HG03520 (cell line): Measurements from ENCODE around the gene FBXW2.
"Not testable (repeated sequence)": the region's sequence is repeated elsewhere in the genome, so short reads cannot be mapped to it uniquely, and the experiment has no call there.

Source experiments
- ATAC-seq: cut with Tn5 transposase; IDR thresholded peaks from one replicate; pipeline ENCODE4 v1.9.1; 2021; ENCODE audit warnings: mild to moderate bottlenecking, moderate library complexity; ENCODE audit not compliant: unreplicated experiment

FBXW2 gene

DNA sequence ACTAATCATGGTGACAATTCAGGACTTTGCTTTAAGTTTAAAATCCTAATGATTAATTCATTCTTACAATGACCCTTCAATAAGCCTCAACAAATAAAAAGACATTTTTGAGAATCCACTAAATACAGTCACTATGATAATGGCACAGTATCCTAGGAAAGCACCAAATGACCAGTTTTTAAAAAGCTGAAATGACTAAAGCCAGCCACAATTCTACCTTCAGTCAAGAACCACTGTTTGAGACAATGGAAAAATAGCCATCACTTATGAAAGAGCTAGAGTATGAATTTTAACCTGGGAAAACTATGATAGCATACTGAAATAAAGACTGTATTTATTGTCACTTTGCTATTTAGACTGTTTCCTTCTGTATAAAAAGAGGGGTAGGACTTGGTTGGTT lies 14.0 kb downstream of the FBXW2 start:
- ATAC-seq: no peak

- ATAC-seq: no peak
Observed at GRCh38 chr9:120778758-120779157, 14.5 kb downstream of the FBXW2 start.

DNA sequence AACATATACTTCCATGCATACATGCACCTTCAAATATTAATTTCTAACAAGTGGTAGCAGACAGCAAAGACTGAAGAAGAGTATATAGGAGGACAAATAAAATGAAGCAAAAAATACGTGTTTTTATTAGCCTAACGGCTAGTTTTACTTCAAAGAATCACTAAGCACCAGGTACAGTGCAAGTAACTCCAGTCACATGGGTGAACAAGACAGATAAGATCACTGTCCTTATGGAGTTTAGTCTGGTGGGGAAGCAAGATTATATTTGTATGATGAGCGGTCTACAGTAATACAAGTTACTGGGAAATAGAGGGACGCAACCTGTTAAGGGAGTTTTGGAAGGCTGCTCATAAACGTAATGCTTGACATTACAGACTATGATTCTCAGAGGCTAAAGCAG lies 16.0 kb downstream of the FBXW2 start:
- no peak for ATAC-seq

DNA sequence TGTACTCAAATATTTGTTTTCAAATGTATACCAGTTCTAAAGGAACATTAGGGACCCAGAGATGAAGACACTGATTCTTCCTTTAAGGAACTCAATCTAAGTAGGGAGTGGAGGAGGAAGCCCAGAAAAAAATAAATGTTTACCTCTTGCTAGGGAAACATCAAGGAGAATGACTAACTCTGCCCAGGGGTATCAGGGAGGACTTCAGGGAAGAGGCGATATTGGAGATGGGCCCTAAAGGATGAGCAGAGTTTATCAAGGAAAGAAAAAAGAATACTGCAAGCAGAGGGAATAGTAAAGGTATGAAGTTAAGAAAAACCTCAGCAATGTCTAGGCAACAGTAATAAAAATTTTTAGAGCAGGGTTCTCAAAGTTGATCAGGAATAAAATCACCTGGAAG lies 16.4 kb downstream of the FBXW2 start:
- no peak for ATAC-seq

DNA sequence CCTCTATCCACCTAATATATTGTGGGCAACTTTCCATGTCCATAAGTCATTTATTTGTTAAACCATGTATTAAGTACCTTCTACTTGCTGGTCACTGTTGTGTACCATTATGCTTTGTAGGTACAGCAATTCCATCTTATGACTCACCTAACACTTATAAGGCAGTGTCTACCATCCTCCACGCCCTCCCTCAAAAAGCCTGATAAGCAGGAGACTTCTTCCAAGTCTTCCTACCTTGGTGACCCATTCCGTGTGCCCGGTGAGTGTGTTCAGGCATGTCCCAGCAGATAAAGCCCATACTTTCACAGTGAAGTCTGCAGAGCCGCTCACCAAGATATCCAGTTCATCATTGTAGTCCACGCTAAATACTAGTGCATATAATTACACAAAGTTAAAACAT lies 17.4 kb downstream of the FBXW2 start:
- ATAC-seq: no peak

- ATAC-seq: no peak
Observed at GRCh38 chr9:120774719-120775118, 18.5 kb downstream of the FBXW2 start.

GRCh38 chr9:120773256-120773655 lies 20.0 kb downstream of the FBXW2 start:
- ATAC-seq: no peak

DNA sequence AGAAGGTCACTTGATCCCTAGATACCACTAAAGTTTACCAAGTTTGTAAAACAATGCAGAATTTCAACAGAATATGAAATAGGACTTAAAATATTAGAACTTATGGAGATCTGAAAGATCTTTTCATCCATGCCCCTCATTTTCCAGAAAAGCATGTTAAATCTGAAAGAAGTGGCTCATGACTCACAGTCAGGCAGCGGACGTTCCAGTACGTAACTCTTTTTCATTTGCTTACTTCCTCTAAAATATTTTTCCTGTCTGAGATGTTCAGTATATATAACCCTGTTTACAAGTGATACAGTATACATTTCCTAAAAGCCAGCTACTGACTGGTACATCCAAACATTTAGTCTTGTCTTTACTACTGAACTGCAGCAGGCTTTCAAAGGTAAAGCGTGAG lies 22.3 kb downstream of the FBXW2 start:
- ATAC-seq: no peak

DNA sequence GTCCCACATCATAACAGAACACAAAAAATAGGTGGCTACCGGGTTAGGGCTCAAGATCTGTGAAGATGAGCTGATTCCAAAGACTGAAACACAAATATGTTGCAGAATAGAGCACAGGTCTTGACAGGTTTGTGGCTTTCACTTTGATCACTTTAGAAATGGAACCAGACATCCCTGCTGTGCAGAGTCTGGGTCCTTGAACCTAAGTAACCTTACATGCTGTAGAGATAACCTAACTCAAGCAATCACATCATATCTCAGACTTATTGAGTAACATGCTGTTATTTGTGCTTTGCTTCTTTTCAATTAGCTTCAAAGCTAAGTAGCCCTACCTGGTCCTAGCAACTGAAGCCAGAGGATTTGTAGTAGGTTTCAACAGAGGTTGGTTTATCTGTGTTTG lies 24.3 kb downstream of the FBXW2 start:
- ATAC-seq: no peak

- no peak for ATAC-seq
Observed at GRCh38 chr9:120768247-120768646, 25.0 kb downstream of the FBXW2 start.

DNA sequence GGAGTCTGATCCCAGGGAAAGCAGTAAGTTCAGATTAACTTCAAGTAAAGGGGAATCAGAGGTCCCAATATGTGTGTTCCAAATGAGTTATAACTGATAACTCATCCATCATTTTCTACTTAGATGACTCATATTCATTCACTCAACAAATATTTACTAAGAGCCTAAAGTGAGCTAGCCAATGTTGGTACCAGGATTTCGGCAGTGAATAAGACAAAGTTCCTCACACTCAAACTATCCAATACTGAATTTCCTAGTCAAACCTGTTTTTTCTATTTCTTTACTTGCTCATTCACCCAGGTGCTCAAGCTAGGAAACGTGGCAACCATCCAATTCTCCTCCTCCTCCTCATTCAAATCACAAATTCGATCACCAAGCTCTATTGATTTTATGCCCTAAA lies 25.8 kb downstream of the FBXW2 start:
- no peak for ATAC-seq

DNA sequence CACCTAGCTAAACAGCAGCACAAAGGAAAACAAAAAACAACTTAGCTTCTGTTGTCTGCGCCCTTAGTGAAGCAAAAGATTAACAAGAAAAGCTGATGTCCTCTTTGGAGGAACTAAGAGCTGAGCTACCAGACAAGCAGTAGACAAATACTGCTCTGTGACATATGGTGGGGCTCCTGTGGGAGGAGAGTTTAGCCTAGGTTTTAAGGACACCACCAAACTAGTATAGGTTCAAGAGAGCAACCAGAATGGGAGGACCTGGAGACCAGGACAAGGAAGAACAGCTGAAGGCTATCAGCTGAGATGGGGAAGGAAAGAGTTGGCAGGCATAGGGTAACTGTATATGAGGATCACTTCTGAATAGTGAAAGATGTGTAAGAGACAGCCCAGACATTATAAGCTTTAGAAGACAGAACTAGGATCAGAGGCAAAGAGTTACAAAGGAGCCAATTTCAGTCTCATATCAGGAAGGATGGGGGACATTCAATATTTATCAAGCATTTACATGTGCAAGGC lies 27.2 kb downstream of the FBXW2 start:
- ATAC-seq: no peak

- ATAC-seq: no peak
Observed at GRCh38 chr9:120764476-120764875, 28.7 kb downstream of the FBXW2 start.

DNA sequence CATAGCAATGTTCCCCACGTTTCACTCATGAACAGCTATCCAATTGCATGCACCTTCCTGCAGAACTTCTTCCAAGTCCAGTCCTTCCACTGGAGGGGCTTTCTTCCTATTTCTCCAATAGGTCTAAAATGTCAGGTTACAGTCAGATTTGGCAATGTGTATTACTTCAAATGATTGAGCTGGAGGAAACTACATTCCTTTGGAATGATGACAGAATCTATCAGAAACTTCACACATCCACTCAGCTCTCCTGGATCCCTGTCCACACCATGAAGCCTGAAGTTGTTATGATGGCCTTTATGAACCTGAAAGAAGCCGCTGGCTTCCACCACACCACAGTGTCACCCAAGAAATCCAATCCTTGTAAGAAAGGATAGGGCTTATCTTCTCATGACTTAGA lies 32.2 kb downstream of the FBXW2 start:
- no peak for ATAC-seq

GRCh38 chr9:120759755-120760400 lies 33.3 kb downstream of the FBXW2 start:
- ATAC-seq: no peak

DNA sequence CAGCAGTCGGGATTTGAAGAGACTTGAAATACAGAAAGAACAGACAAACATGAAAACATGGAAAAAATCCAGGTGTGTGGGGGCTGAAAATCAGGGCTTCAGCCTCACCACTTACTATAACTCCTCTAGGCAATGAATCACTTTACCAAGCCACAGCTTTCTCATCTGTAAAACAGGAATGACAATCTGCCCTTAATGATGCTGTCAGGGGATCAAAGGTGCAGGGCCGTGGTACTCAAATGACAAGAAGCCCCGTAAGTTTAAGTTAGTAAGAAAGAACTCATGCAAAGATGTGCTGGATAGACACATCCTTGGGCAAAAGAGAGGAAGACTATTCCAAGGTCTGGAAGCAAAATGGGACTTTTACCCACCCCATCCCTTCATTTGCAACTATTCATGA lies 34.7 kb downstream of the FBXW2 start:
- no peak for ATAC-seq

GRCh38 chr9:120757026-120757913 lies 35.9 kb downstream of the FBXW2 start:
- ATAC-seq: no peak

DNA sequence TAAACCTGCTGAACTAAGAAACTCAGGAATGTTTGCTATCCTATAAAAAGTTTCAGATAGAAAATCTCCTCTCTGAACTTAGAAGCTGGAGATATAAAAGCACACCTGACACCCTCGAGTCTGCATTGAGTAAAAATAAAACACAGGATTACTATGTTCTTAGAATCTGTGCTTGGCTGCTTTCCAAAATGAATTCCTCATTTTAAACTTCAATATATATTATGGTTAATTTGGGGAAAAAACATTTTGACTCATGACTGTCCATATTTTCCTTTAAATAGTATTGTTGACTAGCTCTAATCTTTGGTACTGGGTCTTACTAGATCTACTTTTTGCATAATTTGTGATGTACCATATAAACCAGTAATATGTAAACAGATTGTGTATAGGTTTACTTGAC lies 36.7 kb downstream of the FBXW2 start:
- ATAC-seq: no peak

DNA sequence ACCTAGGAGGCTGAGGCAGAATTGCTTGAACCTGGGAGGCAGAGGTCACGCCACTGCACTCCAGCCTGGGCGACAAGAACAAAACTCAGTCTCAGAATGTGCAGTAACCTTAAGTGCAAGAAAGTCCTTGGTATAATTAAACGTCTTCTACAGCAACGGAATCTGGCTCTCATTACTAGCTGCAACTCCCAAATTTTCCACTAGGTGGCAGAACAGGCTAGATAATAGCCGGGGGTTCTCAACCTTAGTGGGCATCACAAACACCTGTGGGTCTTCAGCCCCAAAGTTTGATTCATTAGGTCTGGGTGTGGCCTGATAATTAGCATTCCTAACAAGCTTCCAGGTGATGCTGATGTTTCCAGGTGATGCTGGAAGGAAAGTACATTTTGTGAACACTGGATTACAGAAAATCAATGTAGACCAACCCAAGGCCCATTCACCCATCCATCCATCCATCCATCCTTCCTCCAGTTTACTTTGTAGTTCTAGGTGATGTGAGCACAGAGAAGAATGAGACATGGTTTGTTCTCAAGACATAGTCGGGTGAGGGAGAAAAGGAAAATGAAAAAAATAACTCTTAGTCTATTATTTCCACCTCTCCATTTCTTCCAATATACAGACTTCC lies 37.3 kb downstream of the FBXW2 start:
- no peak for ATAC-seq

GRCh38 chr9:120755044-120755443 lies 38.2 kb downstream of the FBXW2 start:
- no peak for ATAC-seq

- no peak for ATAC-seq
Observed at GRCh38 chr9:120750421-120750820, 42.8 kb downstream of the FBXW2 start.

GRCh38 chr9:120746366-120746765 lies 46.9 kb downstream of the FBXW2 start:
- ATAC-seq: not testable (repeated sequence)
